Activated CD8-positive, alpha-beta T cell treated with anti-CD3 and anti-CD28 coated beads for 36 hours (primary cell): ENCODE measurements around the gene LCOR. TPM values are rescaled to one million over a fixed set of nuclear protein-coding genes. Genes with fewer than 3 reads are reported as not detected.

Experiments
- ATAC-seq: fragments of 200-7000 bp; cut with Tn5 transposase; one replicate; pipeline ENCODE4 v1.10.0; 2021; ENCODE audit warnings: mild to moderate bottlenecking, moderate library complexity
- CTCF ChIA-PET: fragments of 350-600 bp; sonication (Branson Sonifier 250); formaldehyde crosslinking; loops from one replicate; lab custom pipeline; 2021; ENCODE audit warnings: antibody characterized with exemption; lab: Charles Lee
- POLR2A ChIA-PET: fragments of 350-600 bp; sonication (Branson Sonifier 250); formaldehyde crosslinking; loops from one replicate; lab custom pipeline; 2021; ENCODE audit warnings: antibody characterized with exemption; lab: Charles Lee
- DNase-seq: peaks from one replicate; pipeline ENCODE4 v3.0.0-alpha.2; 2020
- H3K27ac Mint-ChIP-seq: one replicate; pipeline ENCODE4 v1.8.0; 2021; ENCODE audit warnings: mild to moderate bottlenecking, mixed read lengths
- H3K27me3 Mint-ChIP-seq: one replicate; pipeline ENCODE4 v1.8.0; 2021; ENCODE audit warnings: mixed read lengths
- H3K36me3 Mint-ChIP-seq: one replicate; pipeline ENCODE4 v1.8.0; 2021; ENCODE audit warnings: low read depth, mixed read lengths
- H3K4me1 Mint-ChIP-seq: one replicate; pipeline ENCODE4 v1.8.0; 2021; ENCODE audit warnings: low read depth, mixed read lengths
- H3K4me3 Mint-ChIP-seq: one replicate; pipeline ENCODE4 v1.8.0; 2021; ENCODE audit warnings: mild to moderate bottlenecking, moderate library complexity, mixed read lengths
- H3K9me3 Mint-ChIP-seq: one replicate; pipeline ENCODE4 v1.8.0; 2021; ENCODE audit warnings: mixed read lengths
- CTCF ChIP-seq: fragments of 200-600 bp; IDR thresholded peaks from one replicate; pipeline ENCODE4 v1.8.0; 2022; ENCODE audit warnings: antibody characterized with exemption, mild to moderate bottlenecking
- intact Hi-C: fragments of 100-400 bp; cut with micrococcal nuclease; formaldehyde crosslinking; loops from one replicate; pipeline ENCODE4 v1.10.0; 2022
- total RNA-seq, 2 experiments: library from RNA; stranded (reverse); gene quantifications; one replicate each; pipeline ENCODE4 v1.2.3, GENCODE V29; 2021

LCOR gene
- total RNA-seq, 2 experiments from 2014 or later: 20.6 to 24.3 TPM

GRCh38 chr10:96971324-96971723 is 139.2 kb downstream of the LCOR start:
- ChIA-PET POLR2A (no interaction called here), CTCF (no interaction called here)
- Mint-ChIP-seq H3K36me3 (no peaks in the 10 kb centered on the region), H3K4me1 (peaks cover 2% of the 10 kb centered on the region), H3K4me3 (no peak overlapping the region), H3K27ac (no peak overlapping the region), H3K27me3 (no peaks in the 10 kb centered on the region), H3K9me3 (no peaks in the 10 kb centered on the region)
- TF ChIP-seq CTCF: no peak
- intact Hi-C loops: no loop called here
- no peak for ATAC-seq
- DNase-seq: no peak

DNA sequence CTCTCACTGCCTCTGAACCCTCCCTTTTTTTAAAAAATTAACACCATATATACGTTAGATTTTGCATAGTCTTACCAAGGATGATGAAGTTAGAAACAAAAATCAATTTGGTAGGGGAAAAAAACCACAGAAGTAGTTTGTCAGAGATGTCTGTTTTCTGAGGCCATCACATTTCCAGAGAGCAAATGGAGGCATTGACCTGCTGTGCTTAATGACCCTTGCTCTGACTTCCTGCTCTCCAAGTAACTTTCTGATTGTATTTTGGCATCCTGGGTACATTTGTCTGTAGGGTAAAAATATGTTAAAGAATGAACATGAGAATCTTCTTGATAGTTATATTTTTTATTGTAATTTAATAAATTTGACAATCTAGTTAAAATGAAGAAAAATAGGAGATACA is 140.2 kb downstream of the LCOR start:
- Mint-ChIP-seq H3K9me3 (no peaks in the 10 kb centered on the region), H3K27ac (no peak overlapping the region), H3K36me3 (no peaks in the 10 kb centered on the region), H3K4me3 (no peak overlapping the region), H3K27me3 (no peaks in the 10 kb centered on the region), H3K4me1 (peaks cover 2% of the 10 kb centered on the region)
- ChIA-PET POLR2A (no interaction called here), CTCF (no interaction called here)
- no peak for TF ChIP-seq CTCF
- intact Hi-C loops: no loop called here
- no peak for ATAC-seq
- DNase-seq: no peak

DNA sequence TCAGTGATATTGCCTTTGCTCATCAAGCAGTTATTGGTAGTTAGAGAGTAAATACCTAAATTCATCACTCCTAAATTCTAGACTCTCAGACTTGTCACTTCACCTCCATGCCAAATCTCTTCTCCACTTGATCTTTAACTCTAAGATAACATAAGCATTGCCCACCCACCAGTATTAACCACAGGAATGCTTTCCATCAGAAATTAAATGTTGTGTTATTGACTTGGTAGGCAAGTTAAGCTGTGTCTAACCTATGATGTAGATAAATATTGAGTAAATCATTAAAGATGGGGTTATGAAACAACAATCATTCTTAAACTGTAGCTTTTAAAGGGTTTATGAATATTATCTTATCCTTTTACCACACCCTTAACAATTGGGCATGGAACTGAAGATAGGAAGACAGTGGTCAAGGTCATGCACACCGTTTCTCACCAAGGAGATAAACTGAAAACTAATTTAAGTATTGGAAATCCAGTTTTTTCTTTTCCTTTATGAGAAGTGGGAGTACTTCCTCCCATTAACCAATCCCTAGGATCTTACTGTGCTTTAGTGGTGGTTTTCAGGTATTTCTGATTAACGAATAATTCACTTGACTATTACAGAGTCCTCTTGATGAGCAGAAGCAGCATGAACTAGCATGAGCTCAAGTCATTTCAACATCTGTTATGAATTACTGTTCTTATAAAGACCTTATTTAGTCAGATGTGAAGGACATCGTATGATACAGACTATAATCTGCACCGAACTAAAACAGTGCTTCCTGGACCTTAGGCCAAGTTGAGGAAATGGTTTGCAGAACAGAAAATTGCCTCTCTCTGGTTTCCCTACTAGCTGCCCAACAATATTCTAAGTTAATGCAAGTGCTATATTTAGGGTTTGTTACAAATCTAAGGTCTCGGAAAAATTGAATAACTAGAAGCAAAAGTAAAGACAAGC is 142.0 kb downstream of the LCOR start:
- Mint-ChIP-seq H3K9me3 (no peaks in the 10 kb centered on the region), H3K4me1 (peaks cover 17% of the 10 kb centered on the region), H3K4me3 (no peak overlapping the region), H3K36me3 (peaks cover 3% of the 10 kb centered on the region), H3K27me3 (no peaks in the 10 kb centered on the region), H3K27ac (no peak overlapping the region)
- no peak for ATAC-seq
- POLR2A ChIA-PET: no interaction called here
- CTCF ChIA-PET: interaction anchor here (1.2 to 5.5 kb wide), 5 partner anchors 9 to 64 kb away, joined by 3 to 30 read pairs (median 4); no protein-coding TSS in a partner anchor
- no peak for TF ChIP-seq CTCF
- no peak for DNase-seq
- intact Hi-C loops: no loop called here

DNA sequence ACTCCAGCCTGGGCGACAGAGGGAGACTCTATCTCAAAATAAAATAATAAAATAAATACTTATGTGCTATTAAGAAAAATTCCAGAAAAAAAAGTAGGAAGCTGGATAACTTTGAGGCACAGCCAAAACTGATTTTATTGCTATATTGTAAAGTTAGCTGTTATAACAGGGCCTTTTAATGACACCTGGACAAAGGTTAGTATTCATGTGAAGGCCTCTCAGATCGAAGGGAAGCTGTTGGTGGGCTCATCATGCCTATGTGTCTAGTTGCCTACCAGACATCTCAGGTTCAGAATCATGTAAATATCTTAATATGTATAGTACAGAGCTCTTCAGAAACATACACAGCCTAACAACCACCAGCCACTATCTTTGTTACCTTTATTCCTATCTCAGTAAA is 143.0 kb downstream of the LCOR start:
- ChIA-PET POLR2A (interaction anchor here (0.6 kb wide), 1 partner anchor 26 kb away, joined by 4 read pairs; no protein-coding TSS in a partner anchor), CTCF (interaction anchor here (1.2 to 5.5 kb wide), 4 partner anchors 8 to 65 kb away, joined by 3 to 30 read pairs (median 6); no protein-coding TSS in a partner anchor)
- no peak for TF ChIP-seq CTCF
- H3K4me3 Mint-ChIP-seq: no peak overlapping the region
- H3K9me3 Mint-ChIP-seq: no peaks in the 10 kb centered on the region
- H3K36me3 Mint-ChIP-seq: peaks cover 3% of the 10 kb centered on the region
- DNase-seq (no peak), ATAC-seq (no peak)
- no peak overlapping the region for H3K27ac Mint-ChIP-seq
- intact Hi-C loops: no loop called here
- H3K4me1 Mint-ChIP-seq: peaks cover 21% of the 10 kb centered on the region
- no peaks in the 10 kb centered on the region for H3K27me3 Mint-ChIP-seq

DNA sequence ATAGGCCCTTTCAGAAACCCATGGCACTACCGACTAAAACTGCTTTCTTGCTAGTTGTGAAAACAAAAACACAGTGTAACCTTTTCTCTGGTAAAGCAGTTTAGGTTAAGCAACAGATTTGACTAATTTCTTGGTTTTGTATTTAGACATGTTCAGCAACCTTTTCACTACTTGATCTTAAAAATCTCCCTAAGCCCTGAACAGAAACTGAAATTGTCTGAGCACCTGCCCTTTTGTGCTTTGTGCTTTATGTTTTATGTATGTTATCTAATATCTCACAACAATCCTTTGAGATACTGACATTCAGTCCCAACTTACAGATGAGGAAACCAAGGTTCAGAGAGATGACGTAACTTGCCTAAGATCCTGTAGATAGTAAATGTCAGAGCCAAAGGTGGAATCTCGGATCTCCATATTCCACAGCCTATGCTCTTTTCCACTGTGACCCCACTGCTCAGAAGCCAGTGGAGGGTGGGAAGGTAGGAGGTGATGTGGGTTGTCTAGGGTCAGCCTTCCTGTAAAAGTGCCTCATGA is 146.6 kb downstream of the LCOR start:
- no peaks in the 10 kb centered on the region for H3K9me3 Mint-ChIP-seq
- peak; percentile 17 for DNase-seq
- H3K27ac Mint-ChIP-seq: peak overlapping the region; percentile 85
- ChIA-PET POLR2A (no interaction called here), CTCF (interaction anchor here (5.5 kb wide), 1 partner anchor 47 kb away, joined by 30 read pairs; no protein-coding TSS in a partner anchor)
- peak overlapping the region; percentile 2 for H3K4me3 Mint-ChIP-seq
- intact Hi-C loops: no loop called here
- no peaks in the 10 kb centered on the region for H3K27me3 Mint-ChIP-seq
- ATAC-seq: peak; percentile 91
- no peak for TF ChIP-seq CTCF
- H3K36me3 Mint-ChIP-seq: peaks cover 23% of the 10 kb centered on the region
- peaks cover 22% of the 10 kb centered on the region for H3K4me1 Mint-ChIP-seq
